Dedifferentiated amniotic fluid mesenchymal stem cell (primary cell): ENCODE measurements around the gene SPCS1.

Experiments
- DNase-seq: peaks from one replicate; pipeline ENCODE4 v3.0.0-alpha.2; 2016; ENCODE audit errors: extremely low spot score

Gene SPCS1

GRCh38 chr3:52730681-52731080 is 24.8 kb downstream of the SPCS1 start:
- no peak for DNase-seq

GRCh38 chr3:52731590-52731989 is 25.7 kb downstream of the SPCS1 start:
- no peak for DNase-seq

- no peak for DNase-seq
These were observed 27.5 kb downstream of the SPCS1 start for GRCh38 chr3:52733256-52733891.

- DNase-seq, result no peak
These were observed 33.8 kb downstream of the SPCS1 start for GRCh38 chr3:52739730-52740129.

GRCh38 chr3:52742418-52743041 is 36.6 kb downstream of the SPCS1 start:
- DNase-seq, result peak; percentile 26

GRCh38 chr3:52743152-52743551 is 37.2 kb downstream of the SPCS1 start:
- DNase-seq, result no peak

GRCh38 chr3:52743721-52744120 is 37.8 kb downstream of the SPCS1 start:
- DNase-seq, result no peak

GRCh38 chr3:52752045-52752660 is 46.2 kb downstream of the SPCS1 start:
- DNase-seq, result peak; percentile 71

GRCh38 chr3:52754373-52754772 is 48.5 kb downstream of the SPCS1 start:
- DNase-seq, result no peak

- no peak for DNase-seq
These were observed 50.2 kb downstream of the SPCS1 start for GRCh38 chr3:52756141-52756540.
